A172 (cell line): Measurements from ENCODE around the gene NDEL1. TPM values are rescaled to one million over a fixed set of nuclear protein-coding genes. Genes with fewer than 3 reads are reported as not detected.

Experiments used
- DNase-seq: peaks from one replicate; pipeline ENCODE4 v3.0.0-alpha.2; 2015; ENCODE audit warnings: low spot score
- total RNA-seq: library from RNA; depleted of rRNA; stranded (reverse); fragments of >200 nt; shearing (Covaris generic); gene quantifications from 2 replicates; pipeline ENCODE4 v1.2.3, GENCODE V29; 2014

NDEL1 gene
- total RNA-seq, 1 experiment from 2014 or later, result 48.0 TPM

- DNase-seq, result no peak
These were observed 42.2 kb downstream of the NDEL1 start for GRCh38 chr17:8477715-8478441.

- DNase-seq, result no peak
These were observed 43.8 kb downstream of the NDEL1 start for GRCh38 chr17:8479431-8479947.

- DNase-seq, result no peak
These were observed 44.6 kb downstream of the NDEL1 start for GRCh38 chr17:8480011-8480976.

- DNase-seq, result no peak
These were observed 45.4 kb downstream of the NDEL1 start for GRCh38 chr17:8481089-8481488.

- no peak for DNase-seq
These were observed 46.0 kb downstream of the NDEL1 start for GRCh38 chr17:8481703-8482102.

- DNase-seq, result no peak
These were observed 46.9 kb downstream of the NDEL1 start for GRCh38 chr17:8482546-8482945.

GRCh38 chr17:8484465-8484864, 48.8 kb downstream of the NDEL1 start:
- DNase-seq, result no peak

- no peak for DNase-seq
These were observed 49.8 kb downstream of the NDEL1 start for GRCh38 chr17:8485491-8485890.

GRCh38 chr17:8487130-8487645, 51.5 kb downstream of the NDEL1 start:
- DNase-seq, result no peak

- no peak for DNase-seq
These were observed 52.1 kb downstream of the NDEL1 start for GRCh38 chr17:8487743-8488142.

- no peak for DNase-seq
These were observed 52.8 kb downstream of the NDEL1 start for GRCh38 chr17:8488491-8488890.

GRCh38 chr17:8488901-8489300, 53.2 kb downstream of the NDEL1 start:
- DNase-seq, result peak; percentile 88

GRCh38 chr17:8489841-8490240, 54.2 kb downstream of the NDEL1 start:
- DNase-seq, result no peak

GRCh38 chr17:8490256-8491023, 54.8 kb downstream of the NDEL1 start:
- DNase-seq, result no peak

- no peak for DNase-seq
These were observed 56.4 kb downstream of the NDEL1 start for GRCh38 chr17:8492121-8492520.

GRCh38 chr17:8494021-8494420, 58.3 kb downstream of the NDEL1 start:
- DNase-seq, result no peak

GRCh38 chr17:8494506-8495111, 58.9 kb downstream of the NDEL1 start:
- DNase-seq, result no peak

GRCh38 chr17:8496081-8496480, 60.4 kb downstream of the NDEL1 start:
- no peak for DNase-seq

GRCh38 chr17:8499171-8499570, 63.5 kb downstream of the NDEL1 start:
- no peak for DNase-seq

GRCh38 chr17:8499614-8500013, 63.9 kb downstream of the NDEL1 start:
- no peak for DNase-seq

GRCh38 chr17:8500609-8501008, 64.9 kb downstream of the NDEL1 start:
- DNase-seq, result no peak
